Endodermal cell (in vitro differentiated cells): ENCODE results near the gene GLT1D1. TPM values are rescaled to one million over a fixed set of nuclear protein-coding genes. Genes with fewer than 3 reads are reported as not detected.

ENCODE experiments used
- DNase-seq: peaks from one replicate; pipeline ENCODE4 v3.0.0-alpha.2; 2017
- H3K27ac ChIP-seq: 2 replicates; pipeline ENCODE4 v1.5.1; 2013; ENCODE audit warnings: mild to moderate bottlenecking, low read depth, low read length, moderate library complexity
- H3K27me3 ChIP-seq: 2 replicates; pipeline ENCODE4 v1.6.1; 2013; ENCODE audit warnings: mild to moderate bottlenecking, low read length, moderate library complexity; ENCODE audit not compliant: insufficient read depth, control insufficient read depth, poor library complexity, severe bottlenecking
- H3K36me3 ChIP-seq: 2 replicates; pipeline ENCODE4 v1.7.0; 2013; ENCODE audit warnings: mild to moderate bottlenecking, low read length, moderate library complexity; ENCODE audit not compliant: control insufficient read depth, insufficient read depth
- H3K4me1 ChIP-seq: one replicate; pipeline ENCODE4 v1.7.0; 2013; ENCODE audit warnings: low read length; ENCODE audit not compliant: control insufficient read depth, insufficient read depth
- H3K4me3 ChIP-seq: 2 replicates; pipeline ENCODE4 v1.5.1; 2013; ENCODE audit warnings: mild to moderate bottlenecking, low read length, moderate library complexity
- H3K9ac ChIP-seq: 2 replicates; pipeline ENCODE4 v1.6.1; 2013; ENCODE audit warnings: mild to moderate bottlenecking, low read length, moderate library complexity; ENCODE audit not compliant: poor library complexity, severe bottlenecking; ENCODE audit errors: extremely low read depth
- H3K9me3 ChIP-seq: 2 replicates; pipeline ENCODE4 v1.6.1; 2013; ENCODE audit warnings: mild to moderate bottlenecking, low read length, moderate library complexity; ENCODE audit not compliant: control insufficient read depth
- H3K27ac Mint-ChIP-seq: 2 replicates; pipeline ENCODE4 v1.8.0; 2020; ENCODE audit warnings: mixed read lengths
- H3K27me3 Mint-ChIP-seq: 2 replicates; pipeline ENCODE4 v1.8.0; 2021; ENCODE audit warnings: mild to moderate bottlenecking, mixed read lengths; ENCODE audit not compliant: insufficient read depth
- H3K36me3 Mint-ChIP-seq: 2 replicates; pipeline ENCODE4 v1.8.0; 2020; ENCODE audit warnings: low read depth, mixed read lengths
- H3K4me1 Mint-ChIP-seq: 2 replicates; pipeline ENCODE4 v1.8.0; 2020; ENCODE audit warnings: mixed read lengths
- H3K4me3 Mint-ChIP-seq: 2 replicates; pipeline ENCODE4 v1.8.0; 2020; ENCODE audit warnings: mild to moderate bottlenecking, moderate library complexity, mixed read lengths
- H3K9me3 Mint-ChIP-seq: 2 replicates; pipeline ENCODE4 v1.8.0; 2020; ENCODE audit warnings: mild to moderate bottlenecking, mixed read lengths
- WGBS, 2 experiments: methylation state at CpG; one replicate each; pipeline versions ENCODE4 v1.1.5 to v1.1.7; 2013; ENCODE audit warnings: missing lambda C conversion rate in 2 of 2, mixed read lengths in 1 of 2; ENCODE audit not compliant: insufficient coverage in 1 of 2, insufficient read length in 1 of 2; 5-methylcytosine and 5-hydroxymethylcytosine counted together
- total RNA-seq, 2 donors: library from RNA; stranded (reverse); fragmentation: NEBNext Ultra II Directional in 1 of 2; extraction: Animal tissue kit (Norgen Biotek cat#: 25700) in 1 of 2; gene quantifications; 2 replicates in 1 of 2; 3 replicates in 1 of 2; pipeline ENCODE4 v1.2.1, GENCODE V29; 2021
- TF ChIP-seq, protein P1 (sequence below): fragments of 200-600 bp; sonication (generic); conservative IDR thresholded peaks from 2 replicates; pipeline ENCODE4 v1.5.0; 2021; ENCODE audit warnings: antibody characterized with exemption, mild to moderate bottlenecking

GLT1D1 gene
- total RNA-seq, 2 donors from 2014 or later, result 23.8 to 25.4 TPM

DNA sequence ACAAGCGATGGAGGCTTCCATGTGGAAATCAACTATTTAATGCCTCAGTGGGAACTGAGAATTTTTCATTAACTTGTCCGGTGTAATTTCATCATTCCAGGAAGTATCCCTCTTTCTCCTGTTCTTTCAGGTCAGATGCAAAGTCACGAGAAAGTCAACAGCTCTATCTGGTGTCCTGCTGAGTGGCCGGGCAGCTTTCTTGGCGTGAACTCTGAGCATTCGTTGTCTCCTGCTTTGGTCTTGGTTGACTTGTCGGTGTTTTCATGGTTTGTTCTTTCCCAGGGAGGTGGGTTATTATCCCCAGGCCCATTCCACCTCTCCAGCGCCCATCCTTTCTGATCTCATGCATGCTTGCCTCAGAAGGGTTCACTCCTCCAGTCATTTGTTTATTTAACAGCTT is 149.1 kb downstream of the GLT1D1 start:
- H3K36me3 Mint-ChIP-seq, result no peaks in the 10 kb centered on the region
- H3K27me3 Mint-ChIP-seq, result peaks cover 27% of the 10 kb centered on the region
- Histone ChIP-seq H3K27ac (no peak overlapping the region), H3K27me3 (peaks cover 21% of the 10 kb centered on the region), H3K4me1 (no peaks in the 10 kb centered on the region), H3K36me3 (no peaks in the 10 kb centered on the region), H3K9ac (no peak overlapping the region), H3K9me3 (no peaks in the 10 kb centered on the region), H3K4me3 (no peak overlapping the region)
- H3K27ac Mint-ChIP-seq, result no peak overlapping the region
- peaks cover 9% of the 10 kb centered on the region for H3K4me1 Mint-ChIP-seq
- no peak overlapping the region for H3K4me3 Mint-ChIP-seq
- TF ChIP-seq, protein P1, sequence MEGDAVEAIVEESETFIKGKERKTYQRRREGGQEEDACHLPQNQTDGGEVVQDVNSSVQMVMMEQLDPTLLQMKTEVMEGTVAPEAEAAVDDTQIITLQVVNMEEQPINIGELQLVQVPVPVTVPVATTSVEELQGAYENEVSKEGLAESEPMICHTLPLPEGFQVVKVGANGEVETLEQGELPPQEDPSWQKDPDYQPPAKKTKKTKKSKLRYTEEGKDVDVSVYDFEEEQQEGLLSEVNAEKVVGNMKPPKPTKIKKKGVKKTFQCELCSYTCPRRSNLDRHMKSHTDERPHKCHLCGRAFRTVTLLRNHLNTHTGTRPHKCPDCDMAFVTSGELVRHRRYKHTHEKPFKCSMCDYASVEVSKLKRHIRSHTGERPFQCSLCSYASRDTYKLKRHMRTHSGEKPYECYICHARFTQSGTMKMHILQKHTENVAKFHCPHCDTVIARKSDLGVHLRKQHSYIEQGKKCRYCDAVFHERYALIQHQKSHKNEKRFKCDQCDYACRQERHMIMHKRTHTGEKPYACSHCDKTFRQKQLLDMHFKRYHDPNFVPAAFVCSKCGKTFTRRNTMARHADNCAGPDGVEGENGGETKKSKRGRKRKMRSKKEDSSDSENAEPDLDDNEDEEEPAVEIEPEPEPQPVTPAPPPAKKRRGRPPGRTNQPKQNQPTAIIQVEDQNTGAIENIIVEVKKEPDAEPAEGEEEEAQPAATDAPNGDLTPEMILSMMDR, result no peak
- DNase-seq, result no peak
- H3K9me3 Mint-ChIP-seq, result peaks cover 3% of the 10 kb centered on the region
- 80 to 86% methylated on average over 4 to 8 of the region's 8 CpGs for WGBS, 2 experiments

DNA sequence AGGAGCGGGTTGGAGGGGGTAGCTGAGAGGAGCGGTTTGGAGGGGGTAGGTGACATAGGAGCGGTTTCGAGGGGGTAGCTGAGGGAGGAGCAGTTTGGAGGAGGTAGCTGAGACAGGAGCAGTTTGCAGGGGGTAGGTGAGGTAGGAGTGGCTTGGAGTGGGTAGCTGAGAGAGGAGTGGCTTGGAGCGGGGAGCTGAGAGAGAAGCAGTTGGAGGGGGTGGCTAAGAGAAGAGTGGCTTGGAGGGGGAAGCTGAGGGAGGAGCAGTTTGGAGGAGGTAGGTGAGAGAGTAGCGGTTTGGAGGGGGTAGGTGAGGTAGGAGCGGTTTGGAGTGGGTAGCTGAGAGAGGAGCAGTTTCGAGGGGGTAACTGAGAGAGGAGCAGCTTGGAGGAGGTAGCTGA is 152.1 kb downstream of the GLT1D1 start:
- Histone ChIP-seq H3K36me3 (no peaks in the 10 kb centered on the region), H3K27me3 (peaks cover 30% of the 10 kb centered on the region), H3K4me3 (no peak overlapping the region), H3K9ac (no peak overlapping the region), H3K9me3 (no peaks in the 10 kb centered on the region), H3K4me1 (no peaks in the 10 kb centered on the region), H3K27ac (no peak overlapping the region)
- Mint-ChIP-seq H3K9me3 (peaks cover 10% of the 10 kb centered on the region), H3K4me1 (peaks cover 9% of the 10 kb centered on the region), H3K36me3 (no peaks in the 10 kb centered on the region), H3K27ac (no peak overlapping the region), H3K27me3 (peaks cover 32% of the 10 kb centered on the region), H3K4me3 (no peak overlapping the region)
- TF ChIP-seq, protein P1, result no peak
- no peak for DNase-seq
- WGBS, 2 experiments, result 87 to 95% methylated on average over 3 to 8 of the region's 8 CpGs

DNA sequence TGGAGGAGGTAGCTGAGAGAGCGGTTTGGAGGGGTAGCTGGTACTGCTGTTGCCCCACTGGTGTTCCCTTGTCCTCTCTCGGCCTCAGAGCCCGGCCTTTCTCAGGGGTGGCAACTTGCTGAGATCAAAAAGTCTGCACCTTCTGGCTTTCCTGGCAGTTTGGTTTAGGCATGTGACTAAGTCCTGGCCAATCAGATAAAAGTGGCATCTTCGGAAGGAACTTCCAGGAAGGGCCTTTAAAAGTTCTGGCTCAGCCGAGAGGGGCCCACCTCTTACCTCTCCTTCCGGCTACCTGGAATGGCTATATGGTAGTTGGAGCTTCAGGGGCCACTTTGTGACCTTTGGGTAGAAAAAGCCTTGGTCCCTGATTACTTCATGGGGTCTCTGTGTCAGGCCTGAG is 152.6 kb downstream of the GLT1D1 start:
- TF ChIP-seq, protein P1, result no peak
- peaks cover 10% of the 10 kb centered on the region for H3K9me3 Mint-ChIP-seq

More for the DNA sequence above, 152.6 kb downstream of the GLT1D1 start:
- Histone ChIP-seq H3K4me3 (no peak overlapping the region), H3K4me1 (no peaks in the 10 kb centered on the region), H3K9ac (no peak overlapping the region), H3K9me3 (no peaks in the 10 kb centered on the region), H3K27ac (no peak overlapping the region), H3K27me3 (peaks cover 33% of the 10 kb centered on the region), H3K36me3 (no peaks in the 10 kb centered on the region)
- H3K27me3 Mint-ChIP-seq, result peaks cover 34% of the 10 kb centered on the region
- no peak overlapping the region for H3K27ac Mint-ChIP-seq
- H3K36me3 Mint-ChIP-seq, result no peaks in the 10 kb centered on the region
- 86 to 89% methylated on average over 5 to 6 of the region's 6 CpGs for WGBS, 2 experiments
- H3K4me3 Mint-ChIP-seq, result no peak overlapping the region
- peaks cover 7% of the 10 kb centered on the region for H3K4me1 Mint-ChIP-seq
- DNase-seq, result no peak
